GM23248 (cell line): Measurements from ENCODE around the gene MXI1.

Experiments used
- EZH2 ChIP-seq: fragments of 200-600 bp; sonication (generic); IDR thresholded peaks from 2 replicates; pipeline ENCODE4 v1.6.1; 2018; ENCODE audit warnings: antibody characterized with exemption, mild to moderate bottlenecking; ENCODE audit not compliant: insufficient read depth, poor library complexity, severe bottlenecking
- EZH2phosphoT487 ChIP-seq: fragments of 200-600 bp; sonication (generic); IDR thresholded peaks from 2 replicates; pipeline ENCODE4 v1.6.1; 2018; ENCODE audit warnings: antibody characterized with exemption, moderate library complexity, mild to moderate bottlenecking, low read depth; ENCODE audit not compliant: insufficient read depth

DNA sequence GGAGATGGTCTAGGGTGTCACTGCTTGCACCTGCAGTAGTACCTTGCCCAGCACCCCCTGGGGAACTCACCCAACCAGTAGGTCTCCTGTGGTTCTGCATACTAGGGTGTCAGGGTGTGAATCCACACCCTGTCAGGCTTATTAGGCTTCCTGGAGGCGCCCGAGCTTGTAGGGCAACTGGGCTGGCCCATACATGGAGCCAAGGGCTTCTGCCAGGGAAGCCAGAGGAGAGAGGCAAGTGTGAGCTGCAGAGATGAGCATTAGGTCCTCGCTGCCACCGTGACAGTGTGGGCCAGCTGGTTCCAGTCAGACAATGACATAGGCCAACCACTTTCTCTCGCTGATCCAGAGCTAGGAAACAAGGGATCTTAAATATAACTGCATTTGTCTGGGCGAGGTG is 11.2 kb downstream of the MXI1 start:
- TF ChIP-seq EZH2 (no peak), EZH2phosphoT487 (no peak)
